Measurements from ENCODE around the gene STEAP4.

- TF ChIP-seq, protein P1, sequence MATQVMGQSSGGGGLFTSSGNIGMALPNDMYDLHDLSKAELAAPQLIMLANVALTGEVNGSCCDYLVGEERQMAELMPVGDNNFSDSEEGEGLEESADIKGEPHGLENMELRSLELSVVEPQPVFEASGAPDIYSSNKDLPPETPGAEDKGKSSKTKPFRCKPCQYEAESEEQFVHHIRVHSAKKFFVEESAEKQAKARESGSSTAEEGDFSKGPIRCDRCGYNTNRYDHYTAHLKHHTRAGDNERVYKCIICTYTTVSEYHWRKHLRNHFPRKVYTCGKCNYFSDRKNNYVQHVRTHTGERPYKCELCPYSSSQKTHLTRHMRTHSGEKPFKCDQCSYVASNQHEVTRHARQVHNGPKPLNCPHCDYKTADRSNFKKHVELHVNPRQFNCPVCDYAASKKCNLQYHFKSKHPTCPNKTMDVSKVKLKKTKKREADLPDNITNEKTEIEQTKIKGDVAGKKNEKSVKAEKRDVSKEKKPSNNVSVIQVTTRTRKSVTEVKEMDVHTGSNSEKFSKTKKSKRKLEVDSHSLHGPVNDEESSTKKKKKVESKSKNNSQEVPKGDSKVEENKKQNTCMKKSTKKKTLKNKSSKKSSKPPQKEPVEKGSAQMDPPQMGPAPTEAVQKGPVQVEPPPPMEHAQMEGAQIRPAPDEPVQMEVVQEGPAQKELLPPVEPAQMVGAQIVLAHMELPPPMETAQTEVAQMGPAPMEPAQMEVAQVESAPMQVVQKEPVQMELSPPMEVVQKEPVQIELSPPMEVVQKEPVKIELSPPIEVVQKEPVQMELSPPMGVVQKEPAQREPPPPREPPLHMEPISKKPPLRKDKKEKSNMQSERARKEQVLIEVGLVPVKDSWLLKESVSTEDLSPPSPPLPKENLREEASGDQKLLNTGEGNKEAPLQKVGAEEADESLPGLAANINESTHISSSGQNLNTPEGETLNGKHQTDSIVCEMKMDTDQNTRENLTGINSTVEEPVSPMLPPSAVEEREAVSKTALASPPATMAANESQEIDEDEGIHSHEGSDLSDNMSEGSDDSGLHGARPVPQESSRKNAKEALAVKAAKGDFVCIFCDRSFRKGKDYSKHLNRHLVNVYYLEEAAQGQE (IDR thresholded peaks at IDR 0.05; ENCODE audit: insufficient read depth in 1 of 2, low read depth in 2 of 2, low read length in 1 of 2), result no peak
- TF ChIP-seq CTCF (IDR thresholded peaks at IDR 0.05) (no peak), POLR2AphosphoS5 (IDR thresholded peaks at IDR 0.05; ENCODE audit: low read depth, low read length) (no peak)
These were observed 4.4 kb upstream of the STEAP4 start for GRCh38 chr7:88310956-88311674.

Data from Panc1 (cell line).